Measurements from ENCODE around the gene KRT1.
"Not testable (repeated sequence)": the region's sequence is repeated elsewhere in the genome, so short reads cannot be mapped to it uniquely, and the experiment has no call there.

Gene KRT1

GRCh38 chr12:52680363-52680762 lies at the start of gene KRT1:
Gene KRT1, minus strand, starts transcription at chr12:52680407. Its CDS starts 59 bp downstream, at chr12:52680348.
- DNase-seq, result no peak

DNA sequence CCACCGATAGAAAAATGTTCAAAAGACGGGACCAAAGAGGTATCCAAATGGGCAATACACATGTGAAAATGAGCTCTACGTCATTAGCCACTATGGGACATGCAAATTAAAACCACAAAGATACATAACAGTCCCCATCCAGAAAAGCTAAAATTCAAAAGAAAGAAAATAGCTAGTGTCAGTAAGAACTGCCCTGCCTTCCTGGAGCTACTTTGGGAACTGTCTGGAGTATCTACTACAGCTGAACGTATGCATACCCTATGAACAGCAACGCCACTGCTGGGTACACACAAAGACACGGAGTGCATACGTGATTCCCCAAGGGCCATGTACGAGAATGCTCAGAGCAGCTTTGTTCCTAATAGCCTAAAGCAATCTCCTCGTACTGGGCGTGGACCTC lies 48.9 kb upstream of the KRT1 start:
- no peak for DNase-seq

- no peak for DNase-seq
Observed at GRCh38 chr12:52728374-52728773, 48.2 kb upstream of the KRT1 start.

DNA sequence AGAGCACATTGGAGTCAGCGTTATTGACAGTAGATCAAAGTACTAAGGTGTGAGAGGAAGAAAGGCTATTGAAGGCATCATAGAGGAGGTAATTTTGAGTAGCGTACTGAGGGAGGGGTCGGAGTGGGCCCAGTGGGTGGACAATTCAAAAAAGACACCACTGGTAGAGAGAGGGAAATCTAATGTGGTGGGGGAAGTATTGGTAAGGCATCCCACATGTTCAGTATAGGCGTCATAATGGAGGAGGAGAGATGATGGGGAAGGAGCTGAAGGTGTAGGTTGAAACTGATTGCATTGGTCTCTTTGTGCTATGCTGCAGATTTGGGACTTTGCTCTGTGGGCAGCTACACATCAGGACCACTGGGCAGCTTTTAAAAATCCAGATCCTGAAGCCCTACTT lies 46.8 kb upstream of the KRT1 start:
- no peak for DNase-seq

DNA sequence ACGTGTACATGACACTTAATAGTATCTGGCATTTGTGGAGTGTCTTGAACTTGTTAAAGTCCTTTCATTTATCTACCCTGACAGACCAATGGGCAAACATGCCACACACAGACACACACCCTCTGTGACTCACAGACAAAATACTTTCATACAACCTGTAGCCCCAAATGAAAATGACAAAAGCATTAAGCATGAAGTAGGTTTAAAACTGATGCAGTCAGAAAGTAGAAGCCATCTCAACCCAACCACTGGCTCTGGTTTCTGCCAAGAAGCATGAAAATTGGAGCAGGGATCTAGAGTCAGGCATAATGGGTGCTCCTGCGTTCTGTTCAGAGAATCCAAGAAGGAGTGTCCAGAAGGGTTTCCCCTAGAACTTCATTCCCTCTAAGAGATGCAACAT lies 46.2 kb upstream of the KRT1 start:
- no peak for DNase-seq

DNA sequence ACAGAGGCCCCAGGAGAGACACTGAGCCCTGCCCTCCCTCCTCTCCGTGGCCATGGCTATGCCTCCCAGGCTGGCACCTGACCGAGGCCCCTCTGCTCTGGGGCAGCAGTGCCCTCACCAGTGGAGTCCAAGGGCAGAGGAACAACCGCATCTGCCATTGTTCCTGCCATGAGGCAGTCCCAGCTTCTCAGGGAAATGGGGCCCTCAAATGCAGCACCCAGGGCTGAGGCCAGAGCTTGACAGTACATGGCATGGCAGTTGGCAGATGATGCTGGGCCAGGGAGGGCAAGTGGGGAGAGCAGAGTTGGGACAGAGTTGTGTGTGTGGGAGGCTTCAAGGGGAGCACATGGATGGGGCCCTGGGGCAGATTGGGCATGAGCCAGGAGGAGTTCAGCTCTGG lies 44.2 kb upstream of the KRT1 start:
- DNase-seq, result no peak

DNA sequence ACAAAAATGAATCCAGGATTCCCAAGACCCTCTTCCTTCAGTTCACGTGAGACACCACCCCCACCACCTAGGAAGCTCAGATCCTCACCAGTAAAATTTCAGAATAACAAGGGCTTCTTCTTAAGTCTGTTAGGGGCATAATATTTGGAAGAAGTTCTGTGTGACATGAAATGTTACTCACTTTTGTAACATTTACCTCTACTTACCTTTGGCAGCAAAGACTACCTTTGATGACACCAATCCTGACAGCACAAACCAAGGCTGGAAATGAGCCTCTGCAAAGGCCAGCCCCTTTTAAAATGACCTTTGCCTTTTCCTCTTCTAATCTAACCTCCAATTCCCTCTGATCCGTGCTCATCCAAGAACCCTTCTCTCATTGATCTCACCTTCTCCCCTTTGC lies 42.5 kb upstream of the KRT1 start:
- DNase-seq, result no peak

DNA sequence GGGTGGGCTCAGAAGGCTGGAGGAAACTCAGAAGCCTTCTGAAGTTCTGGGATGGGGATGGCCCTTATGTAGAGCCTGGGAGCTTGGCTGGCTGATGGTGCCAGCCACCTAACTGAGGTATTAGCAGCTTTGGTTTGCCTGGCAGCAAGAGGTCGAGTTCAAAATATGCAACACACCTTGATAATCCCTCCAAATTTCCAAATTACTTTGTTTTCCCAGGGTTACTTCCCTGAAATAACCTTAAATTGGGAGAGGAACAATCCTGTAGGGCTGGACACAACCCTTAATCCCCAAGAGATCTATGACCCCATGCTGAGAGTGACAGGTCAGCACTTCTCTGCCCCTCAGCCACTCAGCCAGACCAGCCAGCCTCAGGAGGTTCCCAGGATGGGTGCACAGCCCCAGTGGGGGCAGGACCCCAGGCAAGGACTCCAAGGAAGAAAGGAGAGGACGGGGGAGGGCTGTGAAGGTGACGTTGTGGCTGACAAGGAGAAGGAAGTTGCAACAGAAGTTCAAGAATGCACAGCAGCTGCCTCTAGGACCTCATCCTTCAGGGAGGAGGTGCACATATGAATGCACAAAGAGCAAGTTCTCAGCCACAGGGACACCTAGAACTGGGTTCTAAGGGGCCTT lies 41.7 kb upstream of the KRT1 start:
- DNase-seq, result no peak

GRCh38 chr12:52720365-52720886 lies 40.2 kb upstream of the KRT1 start:
- DNase-seq, result no peak

GRCh38 chr12:52716061-52716460 lies 35.9 kb upstream of the KRT1 start:
- DNase-seq, result no peak

- no peak for DNase-seq
Observed at GRCh38 chr12:52715416-52715815, 35.2 kb upstream of the KRT1 start.

- DNase-seq, result no peak
Observed at GRCh38 chr12:52714887-52715281, 34.7 kb upstream of the KRT1 start.

- DNase-seq, result no peak
Observed at GRCh38 chr12:52713960-52714886, 34.0 kb upstream of the KRT1 start.

DNA sequence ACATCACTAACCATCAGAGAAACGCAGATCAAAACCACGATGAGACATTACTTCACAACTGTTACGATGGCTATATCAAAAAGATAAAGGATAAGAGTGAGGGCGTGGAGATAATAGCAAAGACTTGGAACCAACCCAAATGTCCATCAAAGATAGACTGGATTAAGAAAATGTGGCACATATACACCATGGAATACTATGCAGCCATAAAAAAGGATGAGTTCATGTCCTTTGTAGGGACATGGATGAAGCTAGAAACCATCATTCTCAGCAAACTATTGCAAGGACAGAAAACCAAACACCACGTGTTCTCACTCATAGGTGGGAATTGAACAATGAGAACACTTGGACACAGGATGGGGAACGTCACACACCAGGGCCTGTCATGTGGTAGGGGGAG lies 31.9 kb upstream of the KRT1 start:
- not testable (repeated sequence) for DNase-seq

DNA sequence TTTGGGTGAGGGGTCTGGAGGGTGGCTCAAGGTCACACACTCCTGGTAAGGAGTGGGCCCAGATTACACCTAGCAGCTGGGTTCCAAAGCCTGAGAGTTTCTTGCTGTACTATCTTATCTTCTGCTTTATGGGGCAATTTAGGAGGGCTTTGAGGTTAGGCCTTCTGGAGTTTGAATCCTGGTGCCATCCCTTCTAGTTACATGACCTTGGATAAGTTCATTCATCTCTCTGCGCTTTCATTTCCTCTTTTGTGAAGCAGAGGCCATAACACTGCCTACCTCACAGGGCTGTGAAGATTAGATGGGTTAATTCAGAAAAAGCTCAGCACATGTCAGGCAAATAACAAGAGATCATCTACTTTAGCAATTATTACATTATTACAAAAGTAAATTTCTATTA lies 30.5 kb upstream of the KRT1 start:
- no peak for DNase-seq

DNA sequence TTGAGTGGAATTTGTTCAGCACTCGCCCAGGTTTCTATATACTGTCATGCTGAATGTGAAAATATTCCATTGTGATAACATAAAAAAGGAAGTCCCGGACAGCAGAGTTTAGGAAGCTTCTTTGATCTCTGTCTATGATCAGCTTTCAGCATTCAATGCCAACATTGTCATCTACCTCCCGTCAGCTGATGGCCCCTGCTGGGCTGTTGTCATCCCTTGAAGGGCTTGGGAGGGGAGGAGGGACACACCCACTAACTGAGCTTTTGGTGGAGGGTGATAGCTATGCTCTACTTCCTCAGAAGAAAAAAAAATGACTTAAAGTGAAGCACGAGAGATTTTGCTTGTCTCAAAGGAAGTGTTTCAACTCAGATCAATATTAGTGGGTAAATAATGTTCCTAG lies 27.8 kb upstream of the KRT1 start:
- no peak for DNase-seq

DNA sequence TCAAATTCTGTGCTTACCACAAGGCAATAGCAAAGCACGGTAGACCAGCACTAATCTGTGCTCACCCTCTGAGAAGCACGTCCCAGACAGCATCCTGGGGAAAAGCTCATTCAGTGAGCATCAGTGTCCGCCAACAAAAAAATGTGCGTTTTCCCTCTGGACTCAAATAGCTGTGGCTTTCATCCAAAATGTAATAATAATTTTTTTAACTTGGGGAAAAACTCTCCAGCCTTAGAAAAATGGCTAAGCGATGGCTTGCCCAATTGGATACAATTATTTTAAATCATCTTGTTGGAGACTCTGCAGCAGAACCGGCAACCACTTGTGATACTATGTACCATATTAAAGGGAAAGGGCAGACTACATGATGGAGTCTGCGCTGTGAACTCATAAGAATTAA lies 24.3 kb upstream of the KRT1 start:
- no peak for DNase-seq

DNA sequence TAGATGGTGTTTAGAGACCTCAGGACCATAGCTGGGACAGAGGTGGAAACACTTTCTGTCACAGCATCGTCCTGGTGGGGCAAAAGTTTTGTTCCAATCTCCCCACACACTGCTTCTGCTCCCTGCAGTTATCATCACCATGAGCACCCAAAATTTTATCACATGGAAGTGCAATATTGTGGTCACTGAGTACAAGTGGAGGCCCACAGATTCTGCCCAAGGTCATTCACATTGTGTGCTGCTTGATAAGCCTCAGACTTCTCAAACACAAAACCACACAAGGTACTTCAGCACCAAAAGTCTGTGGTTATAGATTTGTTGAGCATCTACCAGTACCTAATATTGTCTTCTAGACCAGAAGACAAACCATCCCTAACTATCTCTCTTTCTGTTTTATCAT lies 23.7 kb upstream of the KRT1 start:
- DNase-seq, result no peak

DNA sequence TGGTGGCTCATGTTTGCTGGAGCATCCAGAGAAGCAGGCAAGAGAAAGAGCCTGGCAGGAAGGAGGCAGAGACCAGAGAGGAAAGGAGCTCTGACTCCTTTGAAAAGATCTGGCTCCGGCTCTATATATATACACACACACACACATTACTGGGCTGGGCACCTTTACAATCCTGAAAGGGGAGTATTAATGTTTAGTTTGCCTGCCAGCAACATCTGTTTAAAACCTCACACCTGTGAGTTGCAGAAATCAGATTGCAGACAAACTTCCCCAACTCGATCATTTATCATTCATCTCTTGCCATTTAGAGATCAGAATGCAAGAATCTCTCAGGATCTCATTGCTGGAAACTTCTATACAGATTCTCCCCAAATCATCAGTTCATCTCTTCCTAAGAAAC lies 23.2 kb upstream of the KRT1 start, which contains the start of gene KRT77:
Gene KRT77, minus strand, starts transcription at position 101 of the 400 bp plus-strand sequence. Its CDS starts 90 bp downstream, at position 11.
- DNase-seq, result no peak

GRCh38 chr12:52702338-52702737 lies 22.1 kb upstream of the KRT1 start:
- DNase-seq, result no peak

DNA sequence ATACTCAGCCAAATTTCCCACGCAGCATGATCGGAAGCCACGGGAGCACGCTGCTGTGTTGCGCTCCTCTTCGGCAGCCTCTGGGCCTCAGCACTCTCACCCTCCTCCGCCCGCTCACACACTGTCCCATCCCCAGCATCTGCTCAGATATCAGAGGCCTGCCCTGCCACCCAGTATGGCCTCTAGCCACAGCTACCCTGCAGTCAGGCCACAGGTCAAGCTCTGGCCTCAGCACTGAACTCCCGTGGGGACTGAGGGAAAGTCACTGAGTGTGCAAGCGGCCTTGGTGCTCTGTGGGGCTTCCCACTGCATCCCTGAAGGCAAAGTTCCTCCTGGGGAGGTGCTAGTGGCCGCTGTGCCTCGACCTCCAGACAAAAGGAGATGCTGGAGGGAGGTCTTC lies 21.1 kb upstream of the KRT1 start:
- no peak for DNase-seq

- no peak for DNase-seq
Observed at GRCh38 chr12:52699960-52700359, 19.8 kb upstream of the KRT1 start.

GRCh38 chr12:52699373-52699772 lies 19.2 kb upstream of the KRT1 start:
- DNase-seq, result no peak
